ENCODE results near the gene LRCH4. TPM values are rescaled to one million over a fixed set of nuclear protein-coding genes. Genes with fewer than 3 reads are reported as not detected.
A peak's percentile ranks its signal among the peaks of the same experiment; 100 is the strongest.

Gene LRCH4
- total and polyA plus RNA-seq, 9 of the 15 experiments (the other 6 are each of a cell fraction or from before 2014, with no cell fraction given): 0.06 to 63.3 (median 15.0) TPM

DNA sequence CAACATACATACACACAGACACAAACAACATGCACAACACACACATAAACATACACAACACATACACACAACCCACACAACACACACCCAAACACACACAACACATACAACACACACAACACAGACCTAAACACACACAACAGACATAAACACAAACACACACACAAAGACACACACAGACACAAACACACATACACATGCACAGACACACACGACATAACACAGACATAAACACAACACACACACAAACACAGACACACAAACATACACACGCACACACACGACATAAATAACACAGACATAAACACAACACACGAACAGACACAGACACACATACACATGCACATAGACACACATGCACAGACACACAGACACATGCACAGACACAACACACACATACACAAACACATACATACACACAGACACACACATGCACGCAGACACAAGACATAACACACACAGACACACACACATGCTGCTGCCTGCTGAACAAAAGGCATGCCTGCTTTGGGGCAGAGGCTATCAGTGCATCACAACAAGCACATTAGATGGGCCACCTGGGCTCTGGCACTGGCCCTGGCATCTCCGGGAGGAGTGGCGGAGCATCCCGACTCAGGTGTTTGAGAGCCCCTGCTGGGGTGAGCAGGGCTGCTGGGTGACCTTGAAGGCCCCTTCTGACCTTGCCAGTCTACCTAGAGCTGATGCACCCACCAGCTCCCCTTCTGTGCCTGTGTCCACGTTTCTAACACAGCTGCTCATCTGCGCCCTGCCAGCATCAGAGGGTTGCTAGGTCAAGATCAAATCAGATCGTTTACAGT is 5.3 kb downstream of the LRCH4 start (continued):
- TF ChIP-seq CC2D1A (IDR thresholded peaks at IDR 0.05) (0 out of 2 replicates have a peak, but pooled peaks have one; percentile 19), LARP7 (IDR thresholded peaks at IDR 0.05) (peak; percentile 90), ARID4B (CRISPR knock-in tag; IDR thresholded peaks at IDR 0.05) (no peak), USF2 (CRISPR knock-in tag; IDR thresholded peaks at IDR 0.05) (no peak), SMARCA5 (IDR thresholded peaks at IDR 0.05) (peak; percentile 73; the same call in 1 of the 2 replicates), ELF4 (CRISPR knock-in tag; IDR thresholded peaks at IDR 0.05) (peak; percentile 91), RAD21 (CRISPR knock-in tag; conservative IDR thresholded peaks at IDR 0.05 in 1 of 2, IDR thresholded peaks at IDR 0.05 in 1 of 2) (no peak), PHB2 (IDR thresholded peaks at IDR 0.05; ENCODE audit: low read depth) (peak; percentile 55; the same call in 1 of the 2 replicates), NFIC (IDR thresholded peaks at IDR 0.05) (peak; percentile 43; the same call in 1 of the 2 replicates), MAZ (CRISPR knock-in tag; conservative IDR thresholded peaks at IDR 0.05 in 1 of 2, IDR thresholded peaks at IDR 0.05 in 1 of 2) (no peak), HDAC1 (IDR thresholded peaks at IDR 0.05) (peak in 1 of 2 experiments; percentile 75; a peak in 2 of 4 replicates), ESRRA (IDR thresholded peaks at IDR 0.05; ENCODE audit: borderline replicate concordance, low read depth) (0 out of 2 replicates have a peak, but pooled peaks have one; percentile 21)
- TF ChIP-seq, protein P1, sequence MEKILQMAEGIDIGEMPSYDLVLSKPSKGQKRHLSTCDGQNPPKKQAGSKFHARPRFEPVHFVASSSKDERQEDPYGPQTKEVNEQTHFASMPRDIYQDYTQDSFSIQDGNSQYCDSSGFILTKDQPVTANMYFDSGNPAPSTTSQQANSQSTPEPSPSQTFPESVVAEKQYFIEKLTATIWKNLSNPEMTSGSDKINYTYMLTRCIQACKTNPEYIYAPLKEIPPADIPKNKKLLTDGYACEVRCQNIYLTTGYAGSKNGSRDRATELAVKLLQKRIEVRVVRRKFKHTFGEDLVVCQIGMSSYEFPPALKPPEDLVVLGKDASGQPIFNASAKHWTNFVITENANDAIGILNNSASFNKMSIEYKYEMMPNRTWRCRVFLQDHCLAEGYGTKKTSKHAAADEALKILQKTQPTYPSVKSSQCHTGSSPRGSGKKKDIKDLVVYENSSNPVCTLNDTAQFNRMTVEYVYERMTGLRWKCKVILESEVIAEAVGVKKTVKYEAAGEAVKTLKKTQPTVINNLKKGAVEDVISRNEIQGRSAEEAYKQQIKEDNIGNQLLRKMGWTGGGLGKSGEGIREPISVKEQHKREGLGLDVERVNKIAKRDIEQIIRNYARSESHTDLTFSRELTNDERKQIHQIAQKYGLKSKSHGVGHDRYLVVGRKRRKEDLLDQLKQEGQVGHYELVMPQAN (IDR thresholded peaks at IDR 0.05; ENCODE audit: borderline replicate concordance): peak; percentile 70
- TF ChIP-seq, protein P2, sequence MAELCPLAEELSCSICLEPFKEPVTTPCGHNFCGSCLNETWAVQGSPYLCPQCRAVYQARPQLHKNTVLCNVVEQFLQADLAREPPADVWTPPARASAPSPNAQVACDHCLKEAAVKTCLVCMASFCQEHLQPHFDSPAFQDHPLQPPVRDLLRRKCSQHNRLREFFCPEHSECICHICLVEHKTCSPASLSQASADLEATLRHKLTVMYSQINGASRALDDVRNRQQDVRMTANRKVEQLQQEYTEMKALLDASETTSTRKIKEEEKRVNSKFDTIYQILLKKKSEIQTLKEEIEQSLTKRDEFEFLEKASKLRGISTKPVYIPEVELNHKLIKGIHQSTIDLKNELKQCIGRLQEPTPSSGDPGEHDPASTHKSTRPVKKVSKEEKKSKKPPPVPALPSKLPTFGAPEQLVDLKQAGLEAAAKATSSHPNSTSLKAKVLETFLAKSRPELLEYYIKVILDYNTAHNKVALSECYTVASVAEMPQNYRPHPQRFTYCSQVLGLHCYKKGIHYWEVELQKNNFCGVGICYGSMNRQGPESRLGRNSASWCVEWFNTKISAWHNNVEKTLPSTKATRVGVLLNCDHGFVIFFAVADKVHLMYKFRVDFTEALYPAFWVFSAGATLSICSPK (IDR thresholded peaks at IDR 0.05; ENCODE audit: borderline replicate concordance): peak; percentile 32; the same call in 1 of the 2 replicates
- TF ChIP-seq, protein P3, sequence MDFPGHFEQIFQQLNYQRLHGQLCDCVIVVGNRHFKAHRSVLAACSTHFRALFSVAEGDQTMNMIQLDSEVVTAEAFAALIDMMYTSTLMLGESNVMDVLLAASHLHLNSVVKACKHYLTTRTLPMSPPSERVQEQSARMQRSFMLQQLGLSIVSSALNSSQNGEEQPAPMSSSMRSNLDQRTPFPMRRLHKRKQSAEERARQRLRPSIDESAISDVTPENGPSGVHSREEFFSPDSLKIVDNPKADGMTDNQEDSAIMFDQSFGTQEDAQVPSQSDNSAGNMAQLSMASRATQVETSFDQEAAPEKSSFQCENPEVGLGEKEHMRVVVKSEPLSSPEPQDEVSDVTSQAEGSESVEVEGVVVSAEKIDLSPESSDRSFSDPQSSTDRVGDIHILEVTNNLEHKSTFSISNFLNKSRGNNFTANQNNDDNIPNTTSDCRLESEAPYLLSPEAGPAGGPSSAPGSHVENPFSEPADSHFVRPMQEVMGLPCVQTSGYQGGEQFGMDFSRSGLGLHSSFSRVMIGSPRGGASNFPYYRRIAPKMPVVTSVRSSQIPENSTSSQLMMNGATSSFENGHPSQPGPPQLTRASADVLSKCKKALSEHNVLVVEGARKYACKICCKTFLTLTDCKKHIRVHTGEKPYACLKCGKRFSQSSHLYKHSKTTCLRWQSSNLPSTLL (IDR thresholded peaks at IDR 0.05): peak; percentile 64

Measured in K562 (cell line).